Measurements from ENCODE around the gene TNS4.

TNS4 gene

GRCh38 chr17:40516581-40517285 lies 15.3 kb upstream of the TNS4 start:
- no peak for DNase-seq

GRCh38 chr17:40515491-40516041 lies 14.1 kb upstream of the TNS4 start:
- no peak for DNase-seq

GRCh38 chr17:40515011-40515410 lies 13.6 kb upstream of the TNS4 start:
- DNase-seq: no peak

- DNase-seq: no peak
These were observed 12.8 kb upstream of the TNS4 start for GRCh38 chr17:40514013-40514875.

GRCh38 chr17:40511667-40512220 lies 10.3 kb upstream of the TNS4 start:
- no peak for DNase-seq

- no peak for DNase-seq
These were observed 9.7 kb upstream of the TNS4 start for GRCh38 chr17:40511136-40511535.

GRCh38 chr17:40510328-40510648 lies 8.9 kb upstream of the TNS4 start:
- no peak for DNase-seq

- DNase-seq: no peak
These were observed 8.4 kb upstream of the TNS4 start for GRCh38 chr17:40509626-40510327.

- DNase-seq: no peak
These were observed 5.4 kb upstream of the TNS4 start for GRCh38 chr17:40506786-40507185.

- DNase-seq: no peak
These were observed 1.7 kb upstream of the TNS4 start for GRCh38 chr17:40503154-40503553.

GRCh38 chr17:40502716-40503115 lies 1.3 kb upstream of the TNS4 start:
- DNase-seq: no peak

GRCh38 chr17:40500709-40501108 lies 714 bp downstream of the TNS4 start:
- no peak for DNase-seq

- DNase-seq: no peak
These were observed 1.2 kb downstream of the TNS4 start for GRCh38 chr17:40500190-40500589.

GRCh38 chr17:40499551-40500189 lies 1.8 kb downstream of the TNS4 start:
- peak; percentile 36 for DNase-seq

GRCh38 chr17:40498281-40499084 lies 2.9 kb downstream of the TNS4 start:
- no peak for DNase-seq

GRCh38 chr17:40497695-40498094 lies 3.7 kb downstream of the TNS4 start:
- DNase-seq: no peak

GRCh38 chr17:40496634-40497420 lies 4.6 kb downstream of the TNS4 start:
- DNase-seq: no peak

GRCh38 chr17:40496170-40496569 lies 5.3 kb downstream of the TNS4 start:
- no peak for DNase-seq

- no peak for DNase-seq
These were observed 6.3 kb downstream of the TNS4 start for GRCh38 chr17:40495140-40495539.

GRCh38 chr17:40493697-40494096 lies 7.7 kb downstream of the TNS4 start:
- no peak for DNase-seq

GRCh38 chr17:40491486-40491885 lies 9.9 kb downstream of the TNS4 start:
- DNase-seq: no peak

All from NCI-H2227 treated with DMSO at 0.1 percent for 48 hours (cell line).